NCI-H2196 (cell line): ENCODE data around the gene MAML1.

ENCODE experiments used
- DNase-seq: peaks from one replicate; lab custom pipeline; 2025; ENCODE audit not compliant: unreplicated experiment; lab: John Stamatoyannopoulos, UW

MAML1 gene

DNA sequence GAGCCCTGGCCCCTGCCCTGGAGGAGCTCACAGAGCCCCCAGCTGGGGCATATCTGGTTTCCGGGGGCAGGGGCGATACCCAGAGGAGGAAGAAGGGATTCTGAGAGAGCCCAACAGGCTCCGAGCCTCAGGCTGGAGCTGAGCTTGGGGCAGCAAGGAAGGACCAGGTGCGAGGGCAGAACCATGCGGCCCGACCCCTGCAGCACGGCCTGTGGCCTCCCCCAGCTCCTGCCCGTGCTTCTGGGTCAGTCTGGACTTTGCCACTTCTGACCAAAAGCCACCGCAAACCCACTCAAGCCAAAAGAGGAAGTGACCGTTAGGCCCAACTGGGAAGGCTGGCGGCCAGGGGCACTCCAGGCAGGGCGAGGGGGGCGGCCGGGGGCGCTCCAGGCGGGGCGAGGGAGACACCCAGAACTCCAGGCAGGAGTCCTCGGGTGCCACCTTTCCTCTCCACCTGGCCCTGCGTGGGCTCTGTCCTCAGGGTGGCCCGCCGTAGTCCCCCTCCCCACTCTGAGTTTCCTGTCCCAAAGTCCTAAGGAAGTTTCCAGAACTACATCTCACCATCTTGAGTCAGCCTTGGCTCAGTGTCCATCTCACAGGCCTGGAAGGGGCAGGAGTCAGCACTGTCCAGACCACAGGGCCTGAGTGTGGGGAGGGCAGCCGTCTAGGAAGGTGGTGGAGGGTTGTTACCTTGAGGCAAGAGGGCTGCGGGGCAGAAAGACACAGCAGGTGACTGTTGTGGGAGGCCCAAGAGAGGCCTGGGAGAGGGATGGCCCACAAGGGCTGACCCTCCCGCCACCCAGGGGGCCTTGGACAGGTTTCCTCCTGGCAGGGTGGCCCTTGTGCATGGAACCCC is 60.2 kb downstream of the MAML1 start:
- no peak for DNase-seq

DNA sequence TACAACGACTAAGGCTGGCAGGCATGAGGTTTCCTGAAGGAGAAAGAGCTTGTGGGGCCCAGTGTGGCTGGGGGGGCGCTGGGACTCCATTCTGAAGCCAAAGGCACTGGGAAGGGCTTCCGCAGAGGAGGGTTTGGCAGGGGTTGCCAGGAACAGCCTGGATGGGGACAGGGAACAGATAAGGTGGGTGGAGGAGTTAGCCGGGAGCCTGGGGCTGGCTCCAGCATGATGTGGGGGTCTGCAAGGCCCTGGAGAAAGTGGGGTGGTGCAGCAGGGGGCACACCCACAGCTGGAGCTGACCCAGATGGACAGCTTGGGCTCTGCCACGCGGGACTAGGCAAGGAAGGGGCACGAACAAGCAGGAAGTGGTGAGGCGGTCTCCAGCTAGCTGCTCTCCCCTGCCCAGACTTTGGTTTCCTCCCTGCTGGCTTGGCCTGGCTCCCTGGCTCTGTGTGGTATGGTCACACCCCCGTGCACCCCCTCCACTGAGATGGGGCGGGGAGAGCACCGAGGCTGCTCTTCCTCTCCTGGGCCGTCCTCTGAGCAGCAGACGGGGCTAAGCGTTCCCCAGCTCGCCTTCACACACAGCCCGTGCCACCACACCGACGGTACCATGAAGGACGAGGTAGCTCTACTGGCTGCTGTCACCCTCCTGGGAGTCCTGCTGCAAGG is 61.0 kb downstream of the MAML1 start, which contains the start of gene LTC4S:
LTC4S (plus strand) TSS at position 519 of the 672 bp plus-strand sequence; CDS start at position 614, 95 bp downstream.
- no peak for DNase-seq

DNA sequence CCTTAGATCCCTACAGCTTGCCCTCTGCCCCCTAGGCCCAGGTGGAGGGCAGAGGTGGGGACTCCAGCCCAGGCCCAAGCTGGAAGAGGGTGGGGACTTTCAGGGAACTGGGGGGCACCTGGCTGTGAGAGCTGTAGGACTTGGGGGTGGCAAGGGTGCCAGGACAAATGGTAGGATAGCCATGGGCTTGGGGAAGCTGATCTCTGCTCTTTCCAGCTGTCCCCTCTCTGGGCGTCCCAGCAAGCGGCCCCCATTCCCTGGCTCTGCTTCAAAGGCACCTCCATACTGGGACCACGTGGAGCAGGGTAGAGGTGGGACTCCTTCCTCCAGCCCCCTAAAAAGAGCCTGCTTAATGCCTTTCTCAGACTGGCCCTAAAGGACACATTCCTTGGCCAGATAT is 61.5 kb downstream of the MAML1 start:
- DNase-seq: no peak

DNA sequence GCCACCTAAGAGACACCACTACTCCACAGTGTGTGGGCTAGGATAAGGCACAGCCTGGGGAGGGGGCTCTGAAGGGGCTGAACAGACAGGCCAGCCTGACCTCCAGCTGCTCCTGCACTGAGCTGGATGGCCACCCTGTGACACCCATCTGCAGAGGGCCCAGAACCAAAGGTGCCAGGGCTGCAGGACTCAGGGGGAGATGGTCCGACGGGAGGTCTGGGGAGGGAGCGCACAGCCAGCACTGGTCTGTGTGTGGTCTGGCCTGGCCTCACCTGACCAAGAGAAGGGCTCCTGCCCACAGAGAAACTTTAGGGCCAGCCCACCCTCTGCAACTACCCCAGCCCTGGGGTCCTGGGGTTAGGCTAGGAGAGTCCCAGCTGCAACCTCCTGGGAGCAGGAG is 62.0 kb downstream of the MAML1 start:
- DNase-seq: no peak

DNA sequence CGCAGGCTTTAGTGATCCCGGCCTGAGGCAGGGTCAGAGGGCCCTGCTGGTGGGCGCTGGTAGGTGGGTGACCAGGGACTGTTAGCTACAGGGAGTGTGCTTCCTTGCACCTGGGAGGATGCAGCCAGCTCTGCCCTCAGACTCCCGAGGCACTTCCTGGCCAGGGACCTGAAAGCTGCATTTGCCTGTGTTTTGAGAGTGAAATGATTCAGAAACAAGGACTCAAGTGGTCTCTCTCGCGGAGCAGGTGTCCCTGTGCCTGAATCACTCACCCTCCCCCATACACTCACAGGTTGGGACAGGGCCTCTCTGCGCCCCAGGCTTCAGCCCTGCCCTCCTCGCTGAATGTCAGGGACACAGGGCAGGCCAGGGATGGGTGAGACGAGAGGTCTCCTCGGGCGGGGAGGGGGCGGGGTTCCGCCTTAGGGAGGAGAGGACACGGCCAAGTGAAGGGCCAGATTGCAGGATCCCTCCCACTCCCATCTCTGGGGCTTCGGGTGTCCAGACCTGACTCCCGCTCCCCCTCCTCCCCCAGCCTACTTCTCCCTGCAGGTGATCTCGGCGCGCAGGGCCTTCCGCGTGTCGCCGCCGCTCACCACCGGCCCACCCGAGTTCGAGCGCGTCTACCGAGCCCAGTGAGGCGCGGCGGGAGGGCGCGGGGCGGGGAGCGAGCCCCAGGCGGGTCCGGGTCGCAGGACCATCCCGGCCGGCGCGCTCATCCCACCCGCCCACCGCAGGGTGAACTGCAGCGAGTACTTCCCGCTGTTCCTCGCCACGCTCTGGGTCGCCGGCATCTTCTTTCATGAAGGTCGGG is 62.6 kb downstream of the MAML1 start:
- peak; percentile 68 for DNase-seq

DNA sequence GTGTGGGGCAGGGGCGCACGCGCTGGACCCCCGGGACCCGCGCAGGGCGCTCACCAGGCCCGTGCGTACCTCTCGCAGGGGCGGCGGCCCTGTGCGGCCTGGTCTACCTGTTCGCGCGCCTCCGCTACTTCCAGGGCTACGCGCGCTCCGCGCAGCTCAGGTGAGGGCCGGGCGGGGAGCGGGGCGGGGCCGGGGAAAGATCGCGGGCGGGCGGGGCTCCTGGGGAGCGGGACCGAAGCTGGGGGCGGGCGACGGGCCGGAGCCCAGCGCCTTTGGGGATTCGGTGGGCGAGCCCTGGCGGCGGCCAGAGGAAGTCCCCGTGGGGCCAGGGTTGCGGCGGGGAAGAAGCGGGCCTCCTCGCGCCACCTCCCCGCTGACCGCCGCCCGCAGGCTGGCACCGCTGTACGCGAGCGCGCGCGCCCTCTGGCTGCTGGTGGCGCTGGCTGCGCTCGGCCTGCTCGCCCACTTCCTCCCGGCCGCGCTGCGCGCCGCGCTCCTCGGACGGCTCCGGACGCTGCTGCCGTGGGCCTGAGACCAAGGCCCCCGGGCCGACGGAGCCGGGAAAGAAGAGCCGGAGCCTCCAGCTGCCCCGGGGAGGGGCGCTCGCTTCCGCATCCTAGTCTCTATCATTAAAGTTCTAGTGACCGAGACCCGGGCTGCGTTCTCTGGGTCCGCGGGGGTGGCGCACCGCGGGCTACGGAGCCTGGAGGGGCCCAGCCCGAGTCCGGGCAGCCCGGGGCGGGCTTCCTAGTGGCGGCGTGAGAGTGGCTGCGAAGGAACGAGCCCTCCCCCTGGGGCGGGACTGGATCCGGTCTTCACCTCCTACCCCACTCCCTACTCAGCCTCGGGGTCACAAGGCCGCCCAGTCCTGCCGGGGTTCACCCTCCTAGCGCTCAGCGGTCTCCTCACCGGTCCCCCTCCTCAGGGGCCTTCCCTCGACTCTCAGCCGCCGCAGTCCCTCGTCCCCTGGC is 63.5 kb downstream of the MAML1 start:
- DNase-seq: peak; percentile 89

- DNase-seq: no peak
These were observed 64.4 kb downstream of the MAML1 start for GRCh38 chr5:179796877-179797608.

DNA sequence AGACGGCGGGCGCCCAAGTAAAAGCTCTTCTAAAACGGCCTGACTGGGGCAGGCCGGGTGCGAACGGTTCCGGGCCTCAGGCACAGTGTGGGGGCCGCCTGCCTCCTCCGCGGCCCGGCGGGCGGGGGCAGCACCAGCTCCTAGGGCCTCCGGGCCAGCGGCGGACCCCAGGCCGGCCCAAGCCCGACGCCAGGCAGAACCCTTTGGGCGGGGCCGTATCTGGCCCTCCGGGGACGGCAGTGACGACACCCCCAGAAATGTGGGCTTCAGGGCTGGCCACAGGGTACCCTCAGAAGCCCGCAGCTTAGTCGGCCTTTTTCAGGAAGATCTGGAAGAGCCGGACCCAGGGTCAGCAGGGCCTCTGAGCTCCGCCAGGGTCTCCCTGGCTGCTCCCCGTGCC is 65.1 kb downstream of the MAML1 start:
- DNase-seq: no peak

- DNase-seq: no peak
These were observed 65.6 kb downstream of the MAML1 start for GRCh38 chr5:179798144-179798770.

DNA sequence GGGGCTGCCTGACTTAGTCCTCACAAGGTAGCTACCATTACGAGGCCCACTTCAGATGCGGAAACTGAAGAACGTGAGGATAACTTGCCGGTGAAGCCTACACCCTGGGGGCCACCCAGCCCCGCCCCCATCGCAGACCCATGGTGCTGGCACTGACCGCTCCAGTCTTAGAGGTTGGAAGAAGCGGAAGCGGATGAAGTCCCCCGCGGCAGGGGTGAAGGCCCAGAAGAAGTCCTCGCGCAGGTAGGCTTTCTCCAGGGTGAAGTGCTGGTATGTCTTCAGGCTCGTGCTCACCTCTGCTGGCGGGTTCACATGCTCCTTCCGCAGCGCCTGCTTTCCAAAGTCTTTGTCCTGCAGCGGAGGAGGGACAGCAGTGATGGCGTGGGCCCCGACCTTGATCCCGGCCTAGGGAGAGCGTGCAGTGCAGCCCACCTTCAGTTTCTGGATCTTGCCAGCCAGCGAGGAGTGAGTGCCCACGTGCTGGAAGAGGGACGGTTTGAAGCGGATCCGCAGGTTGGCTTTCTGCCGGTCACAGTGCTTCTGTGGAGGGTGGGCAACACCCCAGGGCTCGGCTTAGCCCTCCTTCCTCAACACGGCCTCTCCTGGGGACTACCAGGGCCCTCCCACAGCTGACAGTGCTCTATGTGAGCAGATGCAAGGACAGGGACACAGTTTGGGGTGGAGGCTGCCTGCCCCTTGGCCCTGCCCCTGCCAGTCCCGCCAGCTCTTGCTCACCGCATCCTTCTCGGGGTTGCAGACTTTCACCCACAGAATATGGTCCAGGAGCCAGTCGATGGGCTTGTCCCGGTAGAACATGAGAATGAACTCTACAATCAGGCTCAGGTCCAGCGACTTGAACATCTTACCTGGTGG is 66.4 kb downstream of the MAML1 start:
- DNase-seq: no peak

DNA sequence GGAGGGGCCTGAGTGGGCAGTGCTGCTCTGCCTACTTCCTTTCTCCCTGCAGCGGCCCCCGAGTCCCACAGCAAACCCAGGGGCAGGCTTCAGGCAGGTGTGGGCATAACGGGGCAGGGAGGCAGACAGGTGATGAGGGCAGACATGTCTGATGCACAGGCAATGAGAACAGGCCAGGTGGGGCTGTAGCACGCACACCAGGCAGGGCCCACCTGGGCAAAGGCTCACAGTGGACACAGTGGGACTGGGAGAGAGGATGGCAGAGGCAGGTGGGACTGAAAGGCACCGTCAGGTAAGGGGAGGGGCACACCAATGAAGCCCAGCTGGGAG is 67.0 kb downstream of the MAML1 start:
- no peak for DNase-seq

DNA sequence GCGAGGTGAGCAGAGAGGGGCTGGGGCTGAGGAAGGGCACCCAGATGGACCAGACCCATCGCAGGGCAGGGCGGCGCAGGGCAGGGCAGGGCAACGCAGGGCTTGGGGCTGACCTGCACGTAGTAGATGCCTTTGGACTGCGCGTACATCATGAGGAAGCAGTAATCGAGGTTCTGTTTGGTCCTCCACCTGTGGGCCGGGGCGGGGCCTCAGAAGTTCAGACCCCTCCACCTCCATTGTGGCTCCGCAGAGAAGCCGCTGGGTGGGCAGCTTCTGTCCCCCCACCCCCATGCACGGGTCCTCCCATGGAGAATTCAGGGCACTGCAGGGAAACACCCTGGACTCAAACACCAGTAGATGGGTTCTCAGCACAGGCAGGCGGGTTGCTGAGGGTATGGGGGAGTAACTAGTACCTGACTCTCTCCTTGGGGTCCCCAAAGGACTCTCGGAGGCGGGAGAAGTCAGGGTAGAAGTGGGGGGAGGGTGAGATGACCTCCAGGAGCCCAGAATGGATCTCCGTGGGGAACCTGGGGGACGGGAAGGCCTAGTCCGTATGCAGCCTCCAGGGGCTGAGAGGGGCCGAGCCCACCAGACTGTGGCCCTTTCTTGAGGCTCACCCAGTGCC is 67.6 kb downstream of the MAML1 start:
- DNase-seq: no peak

GRCh38 chr5:179800696-179801201 is 68.1 kb downstream of the MAML1 start:
- no peak for DNase-seq

DNA sequence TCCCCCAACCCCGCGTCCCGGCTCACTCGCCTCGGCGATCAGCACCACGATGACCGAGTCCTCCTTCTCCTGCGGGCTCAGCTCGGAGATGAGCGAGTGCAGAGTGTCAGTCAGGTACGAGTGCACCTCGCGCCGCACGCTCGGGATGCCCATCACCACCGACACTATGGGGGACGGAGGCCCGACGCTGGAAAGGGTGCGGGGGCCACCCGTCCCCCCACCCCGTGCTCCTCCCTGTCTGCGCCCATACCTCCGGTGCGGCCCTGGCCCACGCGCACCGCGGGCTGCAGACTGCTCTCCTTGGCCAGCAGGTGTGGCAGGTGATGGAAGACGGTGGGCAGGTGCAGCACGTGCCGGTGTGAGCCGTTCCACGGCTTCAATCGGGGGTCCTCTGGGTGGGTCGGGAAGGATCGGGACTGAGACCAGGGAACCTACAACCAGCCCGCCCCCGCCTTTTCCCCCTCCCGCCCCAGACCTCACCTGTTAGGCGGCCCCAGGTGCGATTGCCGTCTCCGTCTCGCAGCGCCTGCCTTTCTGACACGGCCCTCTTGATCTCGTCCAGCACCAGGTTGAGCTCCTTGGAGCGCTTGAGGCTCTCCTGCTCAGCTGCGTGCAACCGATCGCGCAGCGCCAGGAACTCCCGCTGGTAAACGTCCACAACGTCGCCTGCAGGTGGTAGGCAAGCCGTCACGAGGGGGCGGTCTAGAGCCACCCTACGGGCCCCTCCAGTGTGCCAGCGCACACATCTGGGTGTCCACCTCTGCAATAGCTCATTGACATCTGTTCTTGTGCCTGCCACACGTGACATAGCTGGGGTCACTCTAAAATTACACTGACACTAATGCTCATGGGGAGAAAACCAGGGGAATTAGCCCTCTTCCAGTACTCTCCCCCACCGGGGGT is 68.9 kb downstream of the MAML1 start:
- no peak for DNase-seq

DNA sequence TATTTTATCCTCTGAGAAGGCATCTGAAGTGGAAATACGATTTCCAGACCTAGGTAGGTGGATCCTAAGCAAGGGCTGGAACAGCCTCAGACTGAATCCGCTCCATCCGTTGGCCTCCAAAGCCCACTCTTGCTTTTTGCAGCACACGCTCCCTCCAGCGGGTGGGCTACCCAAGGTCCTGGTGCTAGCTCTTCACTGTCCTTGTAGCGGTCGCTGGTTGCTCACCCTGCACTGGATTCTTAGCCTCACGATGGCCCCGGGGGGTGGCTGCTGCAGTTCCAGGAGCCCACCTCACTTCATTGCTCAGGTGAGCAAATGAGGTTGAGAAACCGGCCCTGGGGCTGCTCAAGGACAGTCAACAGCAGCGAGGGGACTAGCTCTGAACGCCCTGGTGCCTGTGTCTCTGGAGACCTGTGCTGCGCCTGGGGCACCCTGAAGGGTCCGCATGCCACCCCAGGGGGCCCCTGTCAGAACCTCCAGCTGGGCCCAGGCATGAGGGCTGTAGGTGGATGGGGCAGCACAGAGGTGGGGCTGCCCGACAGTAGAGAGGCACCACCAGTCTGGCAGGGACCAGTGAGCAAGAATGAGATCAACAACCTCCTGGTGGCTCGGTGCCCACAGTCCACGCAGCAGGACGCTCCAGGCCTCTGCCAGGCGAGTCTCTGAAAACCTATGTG is 69.7 kb downstream of the MAML1 start:
- DNase-seq: peak; percentile 10

DNA sequence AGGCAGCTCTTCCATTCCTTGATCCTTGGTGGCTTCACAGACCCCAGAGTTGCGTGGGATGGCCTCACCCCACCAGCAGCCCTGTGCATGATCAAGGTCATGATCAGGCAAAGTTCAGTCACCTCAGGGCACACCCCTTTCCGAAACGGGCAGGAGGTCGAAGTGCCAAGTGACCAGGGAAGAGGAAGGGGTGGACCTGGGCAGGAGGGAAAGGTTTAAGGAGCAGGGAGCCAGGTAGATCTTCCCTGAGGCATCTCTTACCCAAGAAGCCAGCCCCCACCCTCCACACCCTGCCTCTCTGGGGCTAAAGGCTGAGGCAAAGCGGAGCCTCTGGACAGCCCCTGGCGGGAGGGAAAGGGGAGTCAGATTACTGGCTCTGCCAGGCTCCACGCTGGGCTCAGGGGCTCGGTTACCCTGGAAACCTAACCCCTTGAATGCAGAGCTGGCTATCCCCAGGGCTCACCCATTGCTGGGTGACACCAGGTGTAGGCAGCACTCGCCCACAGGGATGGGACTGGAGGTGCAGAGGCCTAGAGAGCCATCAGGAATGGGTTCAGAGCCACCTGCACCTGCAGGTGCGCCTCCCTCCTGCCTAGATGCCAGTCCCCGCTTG is 70.4 kb downstream of the MAML1 start:
- DNase-seq: peak; percentile 75
